Esophagus muscularis mucosa (tissue), 3 donors: ENCODE data around the gene ZDHHC8.

Experiments
- CTCF ChIP-seq, 3 experiments: fragments of 200-600 bp in 2 of 3; fragments of 450-650 bp in 1 of 3; sonication (generic) in 2 of 3; IDR thresholded peaks; one replicate each; pipeline ENCODE4 v1.5.1; 2017 to 2019; ENCODE audit warnings: antibody characterized with exemption in 3 of 3, mild to moderate bottlenecking in 2 of 3, moderate library complexity in 1 of 3
- POLR2A ChIP-seq: fragments of 450-650 bp; IDR thresholded peaks from one replicate; pipeline ENCODE4 v1.6.1; 2017; ENCODE audit warnings: antibody characterized with exemption, moderate library complexity, mild to moderate bottlenecking, low read depth
- POLR2AphosphoS5 ChIP-seq, 2 donors: sonication (generic); formaldehyde crosslinking; IDR thresholded peaks; one replicate each; pipeline ENCODE4 v1.6.1; 2017; ENCODE audit warnings: antibody characterized with exemption in 2 of 2

GRCh38 chr22:20145832-20146223, 14.2 kb downstream of the ZDHHC8 start:
- no peak for TF ChIP-seq CTCF (IDR thresholded peaks at IDR 0.05)
- TF ChIP-seq POLR2AphosphoS5 (IDR thresholded peaks at IDR 0.05) = no peak
- TF ChIP-seq POLR2A = no peak
